Suprapubic skin (tissue), 4 donors: ENCODE data around the gene ARHGAP30. TPM values are rescaled to one million over a fixed set of nuclear protein-coding genes. Genes with fewer than 3 reads are reported as not detected.

Experiments
- DNase-seq, 2 donors: peaks; one replicate each; pipeline ENCODE4 v3.0.0-alpha.2; 2019; ENCODE audit warnings: low spot score in 2 of 2
- H3K27ac ChIP-seq: fragments of 200-600 bp; sonication (generic); one replicate; pipeline ENCODE4 v1.5.1; 2019
- H3K27me3 ChIP-seq: fragments of 200-600 bp; sonication (generic); one replicate; pipeline ENCODE4 v1.5.1; 2019
- H3K36me3 ChIP-seq: fragments of 200-600 bp; sonication (generic); one replicate; pipeline ENCODE4 v1.5.1; 2019
- H3K4me1 ChIP-seq: fragments of 200-600 bp; sonication (generic); one replicate; pipeline ENCODE4 v1.5.1; 2019
- H3K4me3 ChIP-seq: fragments of 200-600 bp; sonication (generic); one replicate; pipeline ENCODE4 v1.5.1; 2019; ENCODE audit warnings: mild to moderate bottlenecking
- H3K9me3 ChIP-seq: fragments of 200-600 bp; sonication (generic); one replicate; pipeline ENCODE4 v1.5.1; 2019
- EP300 ChIP-seq: sonication (generic); formaldehyde crosslinking; IDR thresholded peaks from one replicate; pipeline ENCODE4 v1.6.1; 2017; ENCODE audit warnings: antibody characterized with exemption
- POLR2A ChIP-seq, 2 donors: fragments of 450-650 bp; IDR thresholded peaks; one replicate each; pipeline ENCODE4 v1.6.1; 2017; ENCODE audit warnings: antibody characterized with exemption in 2 of 2, mild to moderate bottlenecking in 2 of 2, moderate library complexity in 2 of 2
- POLR2AphosphoS5 ChIP-seq, 3 donors: sonication (generic); formaldehyde crosslinking; IDR thresholded peaks; one replicate each; pipeline ENCODE4 v1.6.1; 2017; ENCODE audit warnings: antibody characterized with exemption in 3 of 3
- WGBS: methylation state at CpG from one replicate; pipeline ENCODE4 v1.1.5; 2018; 5-methylcytosine and 5-hydroxymethylcytosine counted together
- total RNA-seq, 4 donors: library from RNA; depleted of rRNA; stranded (reverse); fragments of >200 nt; gene quantifications; one replicate each; pipeline ENCODE4 v1.1.0, GENCODE V29; 2016
- TF ChIP-seq, protein P1 (sequence below), 2 donors: fragments of 200-600 bp in 1 of 2; fragments of 450-650 bp in 1 of 2; sonication (generic) in 1 of 2; IDR thresholded peaks; one replicate each; pipeline ENCODE4 v1.5.1; 2016 to 2019; ENCODE audit warnings: antibody characterized with exemption in 2 of 2, mild to moderate bottlenecking in 1 of 2, moderate library complexity in 1 of 2

ARHGAP30 gene
- total RNA-seq, 4 donors from 2014 or later: 12.3 to 46.2 (median 14.5) TPM

GRCh38 chr1:161085165-161085564 lies 15.5 kb upstream of the ARHGAP30 start:
- Histone ChIP-seq H3K27ac (peak overlapping the region; percentile 92), H3K36me3 (no peaks in the 10 kb centered on the region), H3K9me3 (no peaks in the 10 kb centered on the region), H3K27me3 (no peaks in the 10 kb centered on the region), H3K4me3 (peak overlapping the region; percentile 45), H3K4me1 (peaks cover 62% of the 10 kb centered on the region)
- 58% methylated on average over 2 of the region's 2 CpGs for WGBS
- DNase-seq: no peak
- TF ChIP-seq EP300: no peak
- no peak for TF ChIP-seq POLR2A (IDR thresholded peaks at IDR 0.05)
- no peak for TF ChIP-seq POLR2AphosphoS5 (IDR thresholded peaks at IDR 0.05)
- TF ChIP-seq, protein P1, sequence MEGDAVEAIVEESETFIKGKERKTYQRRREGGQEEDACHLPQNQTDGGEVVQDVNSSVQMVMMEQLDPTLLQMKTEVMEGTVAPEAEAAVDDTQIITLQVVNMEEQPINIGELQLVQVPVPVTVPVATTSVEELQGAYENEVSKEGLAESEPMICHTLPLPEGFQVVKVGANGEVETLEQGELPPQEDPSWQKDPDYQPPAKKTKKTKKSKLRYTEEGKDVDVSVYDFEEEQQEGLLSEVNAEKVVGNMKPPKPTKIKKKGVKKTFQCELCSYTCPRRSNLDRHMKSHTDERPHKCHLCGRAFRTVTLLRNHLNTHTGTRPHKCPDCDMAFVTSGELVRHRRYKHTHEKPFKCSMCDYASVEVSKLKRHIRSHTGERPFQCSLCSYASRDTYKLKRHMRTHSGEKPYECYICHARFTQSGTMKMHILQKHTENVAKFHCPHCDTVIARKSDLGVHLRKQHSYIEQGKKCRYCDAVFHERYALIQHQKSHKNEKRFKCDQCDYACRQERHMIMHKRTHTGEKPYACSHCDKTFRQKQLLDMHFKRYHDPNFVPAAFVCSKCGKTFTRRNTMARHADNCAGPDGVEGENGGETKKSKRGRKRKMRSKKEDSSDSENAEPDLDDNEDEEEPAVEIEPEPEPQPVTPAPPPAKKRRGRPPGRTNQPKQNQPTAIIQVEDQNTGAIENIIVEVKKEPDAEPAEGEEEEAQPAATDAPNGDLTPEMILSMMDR (IDR thresholded peaks at IDR 0.05): no peak

DNA sequence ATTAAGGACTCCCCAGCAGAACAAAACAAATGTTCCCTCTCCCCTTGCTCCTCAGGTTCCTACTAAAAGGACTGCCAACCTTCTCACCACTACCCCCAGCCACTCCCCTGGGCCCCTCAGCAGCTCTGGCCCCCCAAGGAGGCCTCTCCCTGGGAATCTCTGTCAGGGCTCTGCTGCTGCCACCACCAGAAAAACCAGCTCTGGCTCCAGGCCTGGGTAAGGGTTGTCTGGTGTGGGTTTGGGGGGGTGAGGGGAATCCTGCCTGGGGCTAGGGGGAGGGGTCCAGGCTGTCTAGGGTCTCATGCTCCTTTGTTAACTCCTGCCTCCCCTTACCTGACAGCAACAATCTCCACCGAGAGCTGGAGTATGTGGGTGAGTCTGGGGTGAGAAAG lies 14.9 kb upstream of the ARHGAP30 start:
- no peak for DNase-seq
- peak overlapping the region; percentile 92 for H3K27ac ChIP-seq
- peak overlapping the region; percentile 45 for H3K4me3 ChIP-seq
- 75% methylated on average over 1 of the region's 1 CpG for WGBS
- H3K27me3 ChIP-seq: no peaks in the 10 kb centered on the region
- H3K9me3 ChIP-seq: no peaks in the 10 kb centered on the region
- peaks cover 58% of the 10 kb centered on the region for H3K4me1 ChIP-seq
- no peaks in the 10 kb centered on the region for H3K36me3 ChIP-seq
- no peak for TF ChIP-seq POLR2A (IDR thresholded peaks at IDR 0.05)

DNA sequence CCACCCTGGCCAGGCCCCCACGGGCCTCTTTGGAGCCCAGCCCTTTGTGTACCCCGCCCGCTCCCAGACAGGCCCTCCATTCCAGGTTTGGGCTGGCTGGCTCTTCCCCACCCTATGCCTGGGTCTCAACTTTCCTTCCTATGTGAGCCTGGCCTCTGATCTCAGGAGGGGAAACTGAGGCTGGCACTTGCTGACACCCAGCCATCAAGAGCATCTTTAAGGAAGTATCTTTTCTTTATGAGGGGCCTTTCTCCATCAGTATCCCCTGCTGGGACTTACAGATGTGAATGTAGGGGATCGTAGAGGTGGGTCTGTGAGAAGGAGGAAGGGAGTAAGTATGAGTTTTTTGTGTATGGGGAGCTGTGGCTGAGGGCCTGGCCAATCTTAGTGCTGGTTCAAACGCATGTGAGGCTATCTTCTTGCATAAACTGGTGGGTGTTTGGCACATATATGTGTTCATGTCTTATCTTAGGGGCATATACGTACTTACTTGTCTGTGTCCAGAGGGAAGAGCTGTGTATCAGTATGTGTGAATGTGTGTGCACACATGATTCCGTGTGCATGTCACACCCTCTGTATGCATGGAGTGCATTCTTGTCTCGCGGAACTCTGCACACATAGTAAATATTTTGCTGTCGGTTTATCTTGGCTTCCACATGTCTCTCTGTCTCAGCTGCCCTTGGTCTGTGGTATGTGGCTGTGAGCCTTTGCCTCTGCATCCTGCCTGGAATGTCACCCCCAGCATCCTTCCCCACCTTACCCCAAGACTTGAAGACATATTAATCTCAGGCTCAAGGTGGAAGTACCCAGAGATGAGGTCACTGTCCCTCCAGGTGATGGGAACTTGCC lies 14.3 kb upstream of the ARHGAP30 start:
- Histone ChIP-seq H3K27me3 (no peaks in the 10 kb centered on the region), H3K4me3 (peak overlapping the region; percentile 45), H3K27ac (peak overlapping the region; percentile 92), H3K36me3 (no peaks in the 10 kb centered on the region), H3K9me3 (no peaks in the 10 kb centered on the region), H3K4me1 (peaks cover 58% of the 10 kb centered on the region)
- 73% methylated on average over 7 of the region's 10 CpGs for WGBS
- TF ChIP-seq POLR2A (IDR thresholded peaks at IDR 0.05) (no peak), POLR2AphosphoS5 (IDR thresholded peaks at IDR 0.05) (no peak), EP300 (no peak)
- TF ChIP-seq, protein P1 (IDR thresholded peaks at IDR 0.05): no peak
- DNase-seq: no peak

GRCh38 chr1:161082996-161083747 lies 13.5 kb upstream of the ARHGAP30 start:
- no peaks in the 10 kb centered on the region for H3K9me3 ChIP-seq
- WGBS: 38% methylated on average over 5 of the region's 8 CpGs
- peak overlapping the region; percentile 92 for H3K27ac ChIP-seq
- no peaks in the 10 kb centered on the region for H3K27me3 ChIP-seq
- peak; percentile 91 to 95 for DNase-seq
- peak overlapping the region; percentile 45 for H3K4me3 ChIP-seq
- H3K36me3 ChIP-seq: no peaks in the 10 kb centered on the region
- TF ChIP-seq POLR2AphosphoS5 (IDR thresholded peaks at IDR 0.05): peak; percentile 18 to 97 (median 94)
- TF ChIP-seq, protein P1 (IDR thresholded peaks at IDR 0.05): no peak
- peaks cover 57% of the 10 kb centered on the region for H3K4me1 ChIP-seq

DNA sequence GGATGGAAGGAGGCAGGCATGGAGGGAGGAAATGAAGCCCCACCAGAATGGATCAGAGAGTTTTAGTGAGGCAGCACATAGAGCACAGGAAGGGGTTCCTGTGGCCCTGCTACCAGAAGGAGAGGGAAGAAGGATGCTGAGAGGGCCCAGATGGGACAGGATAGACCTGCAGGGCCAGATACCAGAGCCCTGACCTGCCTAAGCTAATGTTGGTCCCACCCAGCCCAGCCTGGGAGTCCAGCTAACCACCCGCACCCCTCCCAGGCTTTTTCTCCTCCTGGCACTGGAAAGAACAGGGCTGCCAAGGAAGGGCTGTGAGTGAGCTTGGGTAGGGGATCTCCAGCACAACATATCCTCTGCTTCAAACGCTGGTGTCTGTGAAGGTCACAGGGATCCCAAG lies 12.8 kb upstream of the ARHGAP30 start:
- WGBS: 65% methylated on average over 2 of the region's 2 CpGs
- Histone ChIP-seq H3K4me3 (no peak overlapping the region), H3K4me1 (peaks cover 57% of the 10 kb centered on the region), H3K9me3 (no peaks in the 10 kb centered on the region), H3K36me3 (no peaks in the 10 kb centered on the region), H3K27me3 (no peaks in the 10 kb centered on the region), H3K27ac (peak overlapping the region; percentile 92)
- no peak for DNase-seq
- TF ChIP-seq POLR2AphosphoS5 (IDR thresholded peaks at IDR 0.05): no peak
- no peak for TF ChIP-seq POLR2A (IDR thresholded peaks at IDR 0.05)
- TF ChIP-seq EP300: no peak
- TF ChIP-seq, protein P1 (IDR thresholded peaks at IDR 0.05): no peak
